Parathyroid adenoma (tissue), 2 donors: Measurements from ENCODE around the gene MT1F.

ENCODE experiments used
- H2AFZ ChIP-seq: fragments of 300-600 bp; sonication (generic); one replicate; pipeline ENCODE4 v1.7.0; 2017; ENCODE audit warnings: antibody characterized with exemption, mild to moderate bottlenecking
- H3K27ac ChIP-seq: fragments of 300-600 bp; sonication (generic); one replicate; pipeline ENCODE4 v1.7.0; 2017
- H3K27me3 ChIP-seq: fragments of 300-600 bp; sonication (generic); one replicate; pipeline ENCODE4 v1.7.0; 2017; ENCODE audit warnings: low read length; ENCODE audit not compliant: control insufficient read depth, insufficient read depth
- H3K36me3 ChIP-seq: fragments of 300-600 bp; sonication (generic); one replicate; pipeline ENCODE4 v1.7.0; 2017; ENCODE audit warnings: low read length; ENCODE audit not compliant: control insufficient read depth, insufficient read depth
- H3K4me1 ChIP-seq: fragments of 300-600 bp; sonication (generic); one replicate; pipeline ENCODE4 v1.7.0; 2017; ENCODE audit warnings: control low read depth
- H3K4me2 ChIP-seq: fragments of 300-600 bp; sonication (generic); one replicate; pipeline ENCODE4 v1.7.0; 2017; ENCODE audit warnings: low read length
- H3K4me3 ChIP-seq: fragments of 300-600 bp; sonication (generic); one replicate; pipeline ENCODE4 v1.7.0; 2017; ENCODE audit warnings: low read depth, low read length
- H3K79me2 ChIP-seq: fragments of 300-600 bp; sonication (generic); one replicate; pipeline ENCODE4 v1.7.0; 2017; ENCODE audit warnings: control low read depth
- H3K9ac ChIP-seq: fragments of 300-600 bp; sonication (generic); one replicate; pipeline ENCODE4 v1.7.0; 2017; ENCODE audit warnings: mild to moderate bottlenecking
- H3K9me3 ChIP-seq: fragments of 300-600 bp; sonication (generic); one replicate; pipeline ENCODE4 v1.7.0; 2017; ENCODE audit warnings: low read length; ENCODE audit not compliant: control insufficient read depth
- CTCF ChIP-seq: fragments of 300-600 bp; sonication (generic); IDR thresholded peaks from one replicate; pipeline ENCODE4 v1.7.0; 2017; ENCODE audit warnings: antibody characterized with exemption, mild to moderate bottlenecking
- donor health status: primary hyperparathyroidism.

MT1F gene

GRCh38 chr16:56657555-56658326, at the start of gene MT1F:
Gene MT1F (plus strand): TSS chr16:56657959. CDS start chr16:56658059, 100 bp downstream.
- peak within 1 kb of the TSS; percentile 85 for H2AFZ ChIP-seq
- H3K4me2 ChIP-seq = peak within 1 kb of the TSS; percentile 64
- H3K4me1 ChIP-seq = peaks cover 8% of the 10 kb centered on the region
- no peaks in the 10 kb centered on the region for H3K36me3 ChIP-seq
- no peaks in the 10 kb centered on the region for H3K9me3 ChIP-seq
- peak within 1 kb of the TSS; percentile 45 for H3K4me3 ChIP-seq
- H3K79me2 ChIP-seq = no peaks in the 10 kb centered on the region
- H3K9ac ChIP-seq = no peak within 1 kb of the TSS
- H3K27me3 ChIP-seq = no peaks in the 10 kb centered on the region
- no peak for TF ChIP-seq CTCF
- H3K27ac ChIP-seq = no peak within 1 kb of the TSS

- H3K27ac ChIP-seq = peak within 1 kb of the TSS; percentile 90
- H3K4me1 ChIP-seq = peaks cover 15% of the 10 kb centered on the region
- H3K27me3 ChIP-seq = no peaks in the 10 kb centered on the region
- no peaks in the 10 kb centered on the region for H3K9me3 ChIP-seq
- H3K4me2 ChIP-seq = peak within 1 kb of the TSS; percentile 84
- peak within 1 kb of the TSS; percentile 46 for H2AFZ ChIP-seq
- no peak within 1 kb of the TSS for H3K9ac ChIP-seq
- H3K79me2 ChIP-seq = no peaks in the 10 kb centered on the region
- TF ChIP-seq CTCF = no peak
- no peaks in the 10 kb centered on the region for H3K36me3 ChIP-seq
- H3K4me3 ChIP-seq = peak within 1 kb of the TSS; percentile 60
These were observed 49.5 kb upstream of the MT1F start, which contains the start of gene MT2A for GRCh38 chr16:56608043-56608875. Gene MT2A (plus strand): TSS chr16:56608584. CDS start chr16:56608656, 72 bp downstream.

- Histone ChIP-seq H2AFZ (peak overlapping the region; percentile 46), H3K4me2 (peak overlapping the region; percentile 84), H3K4me1 (peaks cover 15% of the 10 kb centered on the region)
These were observed 48.8 kb upstream of the MT1F start for GRCh38 chr16:56608876-56609462.

GRCh38 chr16:56609463-56609921, 48.3 kb upstream of the MT1F start:
- Histone ChIP-seq H3K4me3 (peak overlapping the region; percentile 60), H3K4me2 (peak overlapping the region; percentile 84), H3K9ac (no peak overlapping the region), H3K36me3 (no peaks in the 10 kb centered on the region), H3K79me2 (no peaks in the 10 kb centered on the region), H2AFZ (peak overlapping the region; percentile 46), H3K27ac (peak overlapping the region; percentile 71), H3K9me3 (no peaks in the 10 kb centered on the region), H3K27me3 (no peaks in the 10 kb centered on the region), H3K4me1 (peaks cover 15% of the 10 kb centered on the region)
- no peak for TF ChIP-seq CTCF

More at GRCh38 chr16:56608876-56609462, 48.8 kb upstream of the MT1F start:
- Histone ChIP-seq H3K27me3 (no peaks in the 10 kb centered on the region), H3K27ac (peak overlapping the region; percentile 71), H3K9ac (no peak overlapping the region), H3K36me3 (no peaks in the 10 kb centered on the region), H3K4me3 (peak overlapping the region; percentile 60), H3K79me2 (no peaks in the 10 kb centered on the region), H3K9me3 (no peaks in the 10 kb centered on the region)
- no peak for TF ChIP-seq CTCF
